ENCODE data around the gene UIMC1. TPM values are rescaled to one million over a fixed set of nuclear protein-coding genes. Genes with fewer than 3 reads are reported as not detected.

Gene UIMC1
- total and polyA plus RNA-seq, 2 of the 13 experiments (the other 11 are each of a cell fraction or from before 2014, with no cell fraction given): 18.9 to 32.7 TPM

- TF ChIP-seq, protein P1, sequence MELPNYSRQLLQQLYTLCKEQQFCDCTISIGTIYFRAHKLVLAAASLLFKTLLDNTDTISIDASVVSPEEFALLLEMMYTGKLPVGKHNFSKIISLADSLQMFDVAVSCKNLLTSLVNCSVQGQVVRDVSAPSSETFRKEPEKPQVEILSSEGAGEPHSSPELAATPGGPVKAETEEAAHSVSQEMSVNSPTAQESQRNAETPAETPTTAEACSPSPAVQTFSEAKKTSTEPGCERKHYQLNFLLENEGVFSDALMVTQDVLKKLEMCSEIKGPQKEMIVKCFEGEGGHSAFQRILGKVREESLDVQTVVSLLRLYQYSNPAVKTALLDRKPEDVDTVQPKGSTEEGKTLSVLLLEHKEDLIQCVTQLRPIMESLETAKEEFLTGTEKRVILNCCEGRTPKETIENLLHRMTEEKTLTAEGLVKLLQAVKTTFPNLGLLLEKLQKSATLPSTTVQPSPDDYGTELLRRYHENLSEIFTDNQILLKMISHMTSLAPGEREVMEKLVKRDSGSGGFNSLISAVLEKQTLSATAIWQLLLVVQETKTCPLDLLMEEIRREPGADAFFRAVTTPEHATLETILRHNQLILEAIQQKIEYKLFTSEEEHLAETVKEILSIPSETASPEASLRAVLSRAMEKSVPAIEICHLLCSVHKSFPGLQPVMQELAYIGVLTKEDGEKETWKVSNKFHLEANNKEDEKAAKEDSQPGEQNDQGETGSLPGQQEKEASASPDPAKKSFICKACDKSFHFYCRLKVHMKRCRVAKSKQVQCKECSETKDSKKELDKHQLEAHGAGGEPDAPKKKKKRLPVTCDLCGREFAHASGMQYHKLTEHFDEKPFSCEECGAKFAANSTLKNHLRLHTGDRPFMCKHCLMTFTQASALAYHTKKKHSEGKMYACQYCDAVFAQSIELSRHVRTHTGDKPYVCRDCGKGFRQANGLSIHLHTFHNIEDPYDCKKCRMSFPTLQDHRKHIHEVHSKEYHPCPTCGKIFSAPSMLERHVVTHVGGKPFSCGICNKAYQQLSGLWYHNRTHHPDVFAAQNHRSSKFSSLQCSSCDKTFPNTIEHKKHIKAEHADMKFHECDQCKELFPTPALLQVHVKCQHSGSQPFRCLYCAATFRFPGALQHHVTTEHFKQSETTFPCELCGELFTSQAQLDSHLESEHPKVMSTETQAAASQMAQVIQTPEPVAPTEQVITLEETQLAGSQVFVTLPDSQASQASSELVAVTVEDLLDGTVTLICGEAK (IDR thresholded peaks at IDR 0.05): no peak
- TF ChIP-seq, protein P1 (CRISPR knock-in tag; IDR thresholded peaks at IDR 0.05): no peak
- no peak for TF ChIP-seq RFXAP (CRISPR knock-in tag; IDR thresholded peaks at IDR 0.05; ENCODE audit: borderline replicate concordance)
- no peak for TF ChIP-seq ZNF552 (CRISPR knock-in tag; IDR thresholded peaks at IDR 0.05; ENCODE audit: borderline replicate concordance)
- TF ChIP-seq TCF7L2 (IDR thresholded peaks at IDR 0.05; ENCODE audit: low read depth, low read length): no peak
- TF ChIP-seq ZBTB33 (CRISPR knock-in tag; IDR thresholded peaks at IDR 0.05): no peak
- no peak for TF ChIP-seq ZNF792 (CRISPR knock-in tag; IDR thresholded peaks at IDR 0.05)
These were observed 140.6 kb downstream of the UIMC1 start (continued) for GRCh38 chr5:176865964-176866363.
